ENCODE data around the gene ZNF70.
"Not testable (repeated sequence)": the region's sequence is repeated elsewhere in the genome, so short reads cannot be mapped to it uniquely, and the experiment has no call there.

Gene ZNF70

DNA sequence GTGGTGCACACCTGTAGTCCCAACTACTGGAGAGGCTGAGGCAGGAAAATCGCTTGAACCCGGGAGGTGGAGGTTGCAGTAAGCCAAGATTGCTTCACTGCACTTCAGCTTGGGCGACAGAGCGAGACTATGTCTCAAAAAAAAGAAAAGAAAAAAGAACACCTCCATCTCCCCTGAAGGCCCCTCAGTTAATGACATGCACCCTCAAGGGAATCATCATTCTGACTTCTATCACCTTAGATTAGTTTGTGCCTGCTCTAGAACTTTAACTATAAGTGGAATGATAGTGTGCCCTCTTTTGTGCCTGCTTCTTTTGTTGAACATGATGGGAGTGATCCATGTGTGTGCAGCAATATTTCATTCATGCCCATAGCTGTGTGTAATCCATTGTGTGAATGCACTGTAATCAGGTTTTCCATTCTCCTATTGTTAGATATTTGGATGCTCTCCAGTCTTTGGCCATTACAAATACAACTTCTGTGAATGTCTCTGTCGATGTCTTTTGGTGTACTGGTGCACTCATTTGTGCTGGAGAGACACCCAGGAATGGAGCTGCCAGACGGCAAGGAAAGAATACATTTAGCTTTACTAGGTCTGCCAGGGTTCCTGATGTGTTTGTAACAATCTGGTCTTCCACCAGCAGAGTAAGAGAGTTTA, 4.2 kb upstream of the ZNF70 start:
- no peak for DNase-seq

DNA sequence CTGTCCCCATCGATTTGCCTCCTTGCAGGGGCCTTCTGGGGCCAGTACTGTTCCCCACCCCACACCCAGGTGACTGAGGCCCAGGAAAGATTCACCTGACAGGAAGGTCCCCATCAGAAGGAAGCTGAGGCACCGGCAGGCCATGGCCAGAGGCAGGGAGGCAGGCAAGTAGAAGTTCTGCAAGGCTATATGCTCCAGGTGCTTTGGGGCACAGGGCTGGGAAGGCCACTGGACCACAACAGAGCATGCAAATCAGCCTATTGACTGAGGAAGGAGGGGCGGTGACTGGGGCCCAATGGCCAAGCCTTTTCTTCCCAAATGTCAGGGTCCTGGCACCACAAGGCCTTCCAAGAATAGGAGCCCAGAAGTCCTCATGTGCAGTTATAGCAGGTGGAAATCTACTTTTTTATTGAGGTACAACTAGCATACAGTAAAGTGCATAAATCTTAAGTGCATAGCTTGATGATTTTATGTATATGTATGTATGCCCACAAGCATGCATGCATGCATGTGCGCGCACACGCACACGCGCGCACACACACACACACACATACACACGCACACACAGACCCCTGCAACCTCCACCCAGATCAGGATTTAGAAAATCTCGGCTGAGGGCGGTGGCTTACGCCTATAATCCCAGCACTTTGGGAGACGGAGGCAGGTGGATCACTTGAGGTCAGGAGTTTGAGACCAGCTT, 3.5 kb upstream of the ZNF70 start, which contains the start of gene VPREB3:
VPREB3 (minus strand) TSS at position 206 of the 700 bp plus-strand sequence; CDS start at position 144, 62 bp downstream.
- DNase-seq, result no peak

DNA sequence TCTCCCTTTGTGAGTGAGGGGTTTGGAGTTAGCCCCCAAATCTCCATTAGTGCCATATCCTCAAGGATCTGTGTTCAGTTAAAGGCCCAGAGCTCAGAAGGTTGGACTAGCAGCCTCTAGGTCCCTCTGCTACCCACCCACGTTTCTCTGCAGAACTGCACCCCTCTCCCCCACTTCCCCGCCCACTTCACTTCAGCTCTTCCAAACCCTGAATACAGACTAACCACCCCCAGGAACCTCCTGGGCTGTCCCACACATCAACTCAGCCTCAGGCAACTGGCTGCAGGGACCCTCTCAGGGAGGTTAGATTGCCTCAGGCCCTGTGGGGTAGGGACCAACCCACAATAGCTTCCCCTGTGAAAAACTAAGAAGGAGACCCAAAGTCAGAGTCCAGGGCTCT, 2.5 kb upstream of the ZNF70 start:
- DNase-seq, result no peak

DNA sequence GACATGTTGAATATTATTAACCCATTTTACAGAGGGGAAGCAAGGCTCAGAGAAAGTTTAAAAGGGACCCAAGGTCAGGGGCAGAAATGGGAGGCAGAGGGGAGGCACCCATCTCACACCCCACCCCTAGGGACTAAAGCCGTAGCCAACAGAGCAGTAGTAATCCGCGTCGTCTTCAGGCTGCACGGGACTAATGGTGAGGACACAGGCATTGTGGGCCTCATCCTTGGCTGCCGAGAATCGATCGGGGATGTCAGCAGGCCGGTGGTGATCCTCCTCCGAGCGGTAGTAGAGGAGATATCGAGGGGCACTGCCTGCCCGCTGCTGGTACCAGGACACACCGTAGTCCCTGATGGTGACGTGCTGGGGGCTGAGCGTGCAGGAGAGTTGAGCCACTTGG, 1.8 kb upstream of the ZNF70 start:
- DNase-seq, result no peak

DNA sequence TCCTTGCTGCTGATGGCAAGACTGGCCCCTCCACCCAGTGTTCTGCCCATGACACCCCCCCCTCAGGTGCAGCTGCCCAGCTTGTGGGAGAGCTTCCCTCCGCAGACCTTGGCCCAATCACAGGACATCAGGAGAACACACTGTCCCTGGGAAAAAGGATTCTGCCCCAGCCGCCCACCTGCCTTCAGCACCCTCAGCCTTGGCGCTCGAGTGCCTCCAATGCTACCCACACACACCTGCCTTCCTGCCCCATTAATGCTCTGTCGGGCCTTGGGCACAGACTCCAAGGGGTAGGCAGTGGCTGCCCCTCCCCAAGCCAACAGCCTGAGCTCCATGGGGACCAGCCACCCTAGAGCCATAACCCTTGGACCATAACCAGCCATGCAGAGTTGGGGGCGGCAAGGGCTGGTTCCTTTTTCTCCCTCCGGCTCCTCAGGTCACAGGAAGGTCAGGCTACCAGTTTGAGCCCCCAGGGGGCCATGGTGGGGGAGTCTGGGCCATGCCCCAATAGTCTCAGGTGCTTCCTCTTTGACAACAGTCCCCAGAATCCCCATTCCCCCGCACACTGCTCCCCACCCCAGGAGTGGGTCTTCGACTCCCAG, 1.3 kb upstream of the ZNF70 start:
- no peak for DNase-seq

DNA sequence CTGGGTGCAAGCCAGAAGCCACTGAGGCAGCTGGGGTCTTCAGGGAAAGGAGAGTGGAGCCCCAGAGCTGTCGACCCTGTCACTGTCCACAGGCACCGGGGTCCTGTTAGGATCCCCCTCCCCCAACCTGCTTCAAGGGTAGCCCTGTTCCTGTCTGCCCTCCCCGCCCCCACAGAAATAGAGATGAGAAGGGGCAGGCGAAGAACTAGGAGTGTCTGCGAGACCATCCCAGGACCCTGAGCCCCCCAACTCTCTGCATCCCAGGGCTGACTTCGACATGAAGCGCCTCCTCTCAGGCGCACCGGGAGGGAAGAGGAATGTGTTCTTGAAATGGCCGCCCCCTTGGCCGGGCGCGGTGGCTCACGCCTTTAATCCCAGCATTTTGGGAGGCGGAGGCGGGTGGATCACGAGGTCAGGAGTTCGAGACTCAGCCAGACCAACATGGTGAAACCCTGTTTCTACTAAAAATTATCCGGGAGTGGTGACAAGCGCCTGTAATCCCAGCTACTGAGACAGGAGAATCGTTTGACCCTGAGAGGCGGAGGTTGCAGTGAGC, 607 bp upstream of the ZNF70 start:
- DNase-seq, result no peak

DNA sequence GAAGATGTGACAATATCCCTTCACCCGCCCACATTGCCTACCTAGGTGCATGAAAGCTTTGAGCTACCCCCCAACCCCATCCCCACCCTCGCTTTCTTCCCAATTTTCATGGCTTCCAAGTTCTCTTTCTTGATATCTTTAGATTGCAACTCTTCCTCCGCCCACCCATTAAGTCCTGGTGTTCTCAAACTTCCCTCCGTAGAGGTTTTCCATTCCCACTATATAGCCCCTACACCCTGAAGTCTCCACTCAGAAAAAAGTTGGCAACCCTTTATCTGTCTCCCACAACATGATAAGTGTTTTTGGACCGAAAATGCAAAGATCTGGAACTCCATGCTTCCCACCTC, 572 bp downstream of the ZNF70 start:
- DNase-seq, result no peak

DNA sequence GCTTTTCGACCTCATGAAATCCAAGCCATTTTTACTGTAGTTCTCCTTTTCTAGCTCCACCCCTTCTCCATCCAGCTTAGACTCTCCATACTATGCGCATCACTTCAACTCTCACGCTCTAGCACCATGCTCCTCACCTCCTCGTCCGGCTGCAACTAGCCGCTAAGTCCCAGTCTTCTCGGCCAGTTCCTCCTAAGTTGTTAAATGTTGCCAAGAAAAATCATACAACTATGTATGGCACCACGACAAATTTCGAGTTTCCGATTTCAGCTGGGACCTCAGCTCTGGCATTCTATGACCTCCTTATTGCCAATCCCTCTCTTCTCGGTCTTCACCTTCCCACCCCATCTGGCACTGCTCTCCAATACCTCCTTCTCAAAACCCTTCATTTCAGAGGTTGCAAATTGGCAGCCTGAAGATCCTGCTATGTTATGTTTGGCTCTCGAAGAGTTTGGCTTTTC, 1.0 kb downstream of the ZNF70 start:
- DNase-seq, result no peak

DNA sequence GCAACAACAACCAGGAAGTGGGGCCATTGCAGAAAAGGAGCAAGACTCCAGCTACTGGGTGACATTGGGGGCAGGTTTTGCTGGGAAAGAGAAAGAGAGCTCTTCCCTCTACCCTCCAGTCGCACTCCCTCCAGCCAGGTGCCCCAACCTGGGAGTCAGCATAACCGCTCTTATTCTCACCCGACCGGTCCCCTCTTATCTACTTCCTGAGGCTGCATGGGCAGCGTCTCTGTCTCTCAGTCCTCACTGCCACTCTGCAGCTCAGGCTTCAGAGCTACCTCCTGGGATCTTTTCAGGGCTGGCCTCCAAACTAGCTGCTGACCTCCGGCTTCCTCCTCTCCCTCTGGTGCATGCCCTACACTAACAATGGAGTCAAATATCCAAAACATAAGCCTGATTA, 5.1 kb downstream of the ZNF70 start:
- no peak for DNase-seq

DNA sequence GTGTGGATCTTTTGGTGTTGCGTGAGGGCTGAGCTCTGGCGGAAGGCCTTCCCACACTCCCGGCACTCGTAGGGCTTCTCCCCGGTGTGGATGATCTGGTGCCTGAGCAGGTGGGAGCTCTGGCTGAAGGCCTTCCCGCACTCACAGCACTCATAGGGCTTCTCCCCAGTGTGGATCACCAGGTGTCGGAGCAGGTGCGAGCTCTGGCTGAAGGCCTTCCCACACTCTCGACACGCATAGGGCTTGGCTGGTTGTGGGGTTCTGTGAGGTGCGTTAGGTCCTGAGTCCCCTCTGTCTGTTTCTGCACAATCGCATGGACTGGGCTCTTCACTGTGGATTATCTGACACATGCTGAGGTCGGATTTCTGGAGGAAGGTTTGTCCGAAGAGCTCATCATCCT, 6.4 kb downstream of the ZNF70 start:
- DNase-seq, result no peak

DNA sequence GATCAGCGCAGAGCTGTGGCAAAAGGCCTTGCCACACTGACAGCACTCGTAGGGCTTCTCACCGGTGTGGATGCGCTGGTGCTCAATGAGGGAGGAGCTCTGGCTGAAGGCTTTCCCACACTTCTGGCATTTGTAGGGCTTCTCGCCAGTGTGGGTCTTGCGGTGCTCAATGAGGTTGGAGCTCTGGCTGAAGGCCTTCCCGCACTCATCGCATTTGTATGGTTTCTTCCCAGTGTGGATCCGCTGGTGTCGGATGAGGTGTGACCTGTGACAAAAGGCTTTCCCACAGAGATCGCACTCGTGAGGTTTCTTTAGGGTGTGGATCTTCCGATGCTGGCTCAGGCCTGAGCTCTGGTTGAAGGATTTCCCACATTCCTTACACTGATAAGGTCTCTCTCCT, 6.9 kb downstream of the ZNF70 start:
- DNase-seq, result no peak

DNA sequence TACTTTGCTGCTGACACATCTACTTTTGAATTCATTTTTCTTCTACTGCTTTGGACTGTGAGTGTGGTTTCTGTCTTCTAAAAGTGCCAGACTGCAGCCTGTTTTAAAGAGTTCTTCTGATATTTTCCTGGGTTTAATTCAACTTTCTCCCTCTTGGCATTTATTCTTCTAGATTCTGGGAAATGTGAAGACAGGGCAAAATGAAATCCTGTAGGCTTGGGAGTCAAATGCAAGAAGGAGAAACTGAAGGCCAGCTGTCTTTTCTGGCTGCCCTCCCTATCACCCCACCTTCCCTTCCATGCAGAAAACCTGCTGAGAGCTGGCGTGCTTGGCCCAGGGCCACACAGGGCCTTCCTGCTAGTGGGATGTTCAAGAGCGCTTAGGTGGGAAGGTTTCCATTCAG, 7.6 kb downstream of the ZNF70 start:
- DNase-seq, result no peak

DNA sequence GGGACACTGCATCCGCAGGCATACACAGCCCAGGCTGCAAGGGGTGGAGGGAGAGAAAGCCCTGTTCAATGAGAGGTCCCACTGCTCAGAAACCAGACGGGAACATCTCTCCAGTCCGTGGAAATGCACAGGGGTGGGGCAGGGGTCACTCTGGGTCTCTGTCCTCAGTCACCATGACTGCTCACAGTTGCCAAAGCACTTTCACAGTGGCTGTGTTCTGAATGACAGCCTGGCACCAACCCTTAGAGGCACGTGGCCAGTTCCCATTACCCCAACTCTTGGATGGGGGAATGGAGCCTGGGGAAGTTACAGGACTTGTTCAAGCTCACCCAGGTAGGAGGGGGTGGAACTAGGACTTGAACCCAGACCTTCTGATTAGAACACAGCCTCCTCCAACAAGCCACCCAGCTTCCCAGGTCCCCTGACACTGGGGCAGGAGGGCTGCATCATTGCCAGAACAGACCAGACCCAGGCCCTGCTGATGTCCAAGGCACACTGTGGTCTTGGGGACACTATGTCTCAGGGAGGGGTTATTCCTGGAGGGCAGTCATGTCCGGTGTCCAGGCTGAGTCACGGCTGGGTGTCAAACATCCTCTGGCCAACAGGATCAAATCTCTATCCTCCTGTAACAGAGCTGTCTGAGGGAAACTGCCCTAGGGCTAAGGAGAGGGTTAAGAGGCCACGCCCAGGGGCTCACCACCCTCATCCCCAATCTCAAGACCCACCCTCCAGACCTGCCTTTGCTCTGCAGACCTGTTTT, 8.2 kb downstream of the ZNF70 start:
- DNase-seq, result no peak

DNA sequence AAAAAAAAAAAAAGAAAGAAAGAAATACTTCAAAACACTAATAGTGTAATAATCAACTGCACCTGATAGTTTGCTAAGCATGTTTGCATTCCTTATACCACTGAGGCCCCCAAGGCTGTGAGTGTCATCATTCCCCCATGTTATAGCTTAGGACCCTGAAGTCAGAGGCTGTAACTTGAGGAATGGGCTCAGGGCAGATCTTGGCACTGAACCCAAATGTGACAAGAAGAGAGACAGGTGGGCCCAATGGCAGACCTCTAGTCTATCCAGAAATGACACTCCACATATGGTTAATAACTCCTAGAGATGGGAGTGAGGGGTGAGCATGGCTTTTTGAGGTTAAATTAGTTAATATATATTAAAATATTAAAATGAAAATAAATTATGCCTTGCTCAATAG, 13.2 kb downstream of the ZNF70 start:
- DNase-seq, result no peak

DNA sequence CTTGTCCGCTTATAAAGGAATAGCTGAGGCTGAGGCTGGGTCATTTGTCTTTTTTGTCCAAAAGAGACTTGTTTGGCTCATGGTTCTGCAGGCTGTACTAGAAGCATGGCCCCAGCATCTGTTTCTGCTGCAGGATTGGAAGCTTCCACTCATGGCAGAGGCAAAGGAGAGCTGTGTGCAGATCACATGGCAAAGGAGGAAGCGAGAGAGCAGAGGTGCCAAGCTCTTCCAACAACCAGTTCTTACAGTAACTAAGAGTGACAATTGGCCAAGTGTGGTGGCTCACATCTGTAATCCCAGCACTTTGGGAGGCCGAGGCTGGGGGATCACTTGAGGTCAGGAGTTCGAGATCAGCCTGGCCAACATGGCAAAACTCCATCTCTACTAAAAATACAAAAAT, 22.8 kb downstream of the ZNF70 start:
- not testable (repeated sequence) for DNase-seq

DNA sequence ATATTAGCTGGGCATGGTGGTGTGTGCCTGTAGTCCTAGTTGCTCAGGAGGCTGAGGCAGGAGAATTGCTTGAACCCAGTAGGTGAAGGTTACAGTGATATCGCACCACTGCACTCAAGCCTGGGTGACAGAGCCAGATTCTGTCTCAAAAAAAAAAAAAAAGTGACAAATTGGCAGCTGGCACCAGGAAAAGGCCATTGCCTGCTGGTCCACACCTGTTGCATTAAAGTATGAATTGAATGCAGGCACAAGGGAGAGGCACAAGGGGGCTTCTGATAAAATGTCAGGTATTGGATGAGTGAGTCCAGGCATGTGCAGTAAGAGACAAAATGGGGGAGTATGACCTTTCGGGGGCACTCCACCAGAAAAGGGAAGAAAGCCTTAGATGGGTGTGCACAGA, 28.2 kb downstream of the ZNF70 start:
- DNase-seq, result no peak

DNA sequence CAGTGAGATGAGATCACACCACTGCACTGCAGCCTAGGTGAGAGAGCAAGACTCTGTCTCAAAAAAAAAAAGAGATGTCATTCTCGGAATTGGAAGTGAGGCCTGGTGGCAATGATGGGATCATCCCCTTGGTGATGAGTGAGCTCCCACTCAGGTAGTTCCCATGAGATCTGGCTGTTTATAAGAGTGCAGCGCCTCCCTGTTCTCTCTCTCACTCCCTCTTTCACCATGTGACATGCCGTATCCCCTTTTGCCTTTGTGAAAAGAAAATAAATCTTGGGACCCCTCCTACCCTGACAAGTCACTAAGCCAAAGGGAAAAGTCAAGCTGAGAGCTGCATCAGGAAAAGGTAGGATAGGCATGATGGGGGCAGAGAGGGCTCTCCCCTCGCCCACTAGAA, 28.8 kb downstream of the ZNF70 start:
- no peak for DNase-seq

DNA sequence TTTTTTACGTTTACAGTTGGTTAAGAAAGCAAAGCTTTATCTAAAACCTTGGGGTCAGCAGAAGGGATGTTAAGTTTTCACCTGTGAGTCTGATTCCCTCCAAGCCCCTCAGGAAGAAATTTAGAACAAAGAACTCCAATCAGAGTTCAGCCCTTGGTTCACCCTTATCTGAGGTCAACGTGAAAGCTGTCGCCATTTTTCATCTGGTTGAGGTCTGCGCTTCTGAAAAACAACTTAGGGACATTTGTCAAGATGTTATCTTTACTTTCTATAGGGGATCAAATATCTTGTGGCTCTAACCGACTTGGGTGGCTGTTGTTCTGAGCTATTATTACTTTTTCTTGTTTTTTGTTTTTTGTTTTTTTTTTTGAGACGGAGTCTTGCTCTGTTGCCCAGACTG, 30.1 kb downstream of the ZNF70 start:
- DNase-seq, result no peak

DNA sequence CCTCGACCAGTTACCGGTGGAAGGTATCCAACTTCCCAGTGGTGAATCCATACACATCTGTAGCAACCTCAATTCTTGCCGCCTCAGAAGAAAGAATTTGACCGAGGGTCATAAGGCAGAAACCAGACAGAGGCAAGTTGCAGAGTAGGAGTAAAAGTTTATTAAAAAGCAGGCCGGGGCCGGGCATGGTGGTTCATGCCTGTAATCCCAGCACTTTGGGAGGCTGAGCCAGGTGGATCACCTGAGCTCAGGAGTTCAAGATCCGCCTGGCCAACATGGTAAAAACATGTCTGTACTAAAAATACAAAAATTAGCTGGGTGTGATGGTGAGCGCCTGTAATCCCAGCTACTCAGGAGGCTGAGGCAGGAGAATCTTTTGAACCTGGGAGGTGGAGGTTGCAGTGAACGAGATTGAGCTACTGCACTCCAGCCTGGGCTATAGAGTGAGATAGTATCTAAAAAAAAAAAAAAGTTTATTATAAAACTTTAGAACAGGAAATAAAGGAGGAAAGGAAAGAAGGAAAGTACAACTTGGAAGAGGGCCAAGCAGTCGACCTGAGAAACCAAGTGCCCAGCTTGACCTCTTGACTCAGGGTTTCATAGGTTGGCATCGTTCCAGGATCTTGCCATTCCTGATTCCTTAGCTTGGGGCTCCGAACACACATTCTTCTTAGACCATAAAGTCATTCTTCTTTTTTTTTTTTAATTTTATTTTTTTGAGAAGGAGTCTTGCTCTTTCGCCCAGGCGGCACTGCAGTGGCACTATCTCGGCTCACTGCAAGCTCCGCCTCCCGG, 32.3 kb downstream of the ZNF70 start:
- no peak for DNase-seq

DNA sequence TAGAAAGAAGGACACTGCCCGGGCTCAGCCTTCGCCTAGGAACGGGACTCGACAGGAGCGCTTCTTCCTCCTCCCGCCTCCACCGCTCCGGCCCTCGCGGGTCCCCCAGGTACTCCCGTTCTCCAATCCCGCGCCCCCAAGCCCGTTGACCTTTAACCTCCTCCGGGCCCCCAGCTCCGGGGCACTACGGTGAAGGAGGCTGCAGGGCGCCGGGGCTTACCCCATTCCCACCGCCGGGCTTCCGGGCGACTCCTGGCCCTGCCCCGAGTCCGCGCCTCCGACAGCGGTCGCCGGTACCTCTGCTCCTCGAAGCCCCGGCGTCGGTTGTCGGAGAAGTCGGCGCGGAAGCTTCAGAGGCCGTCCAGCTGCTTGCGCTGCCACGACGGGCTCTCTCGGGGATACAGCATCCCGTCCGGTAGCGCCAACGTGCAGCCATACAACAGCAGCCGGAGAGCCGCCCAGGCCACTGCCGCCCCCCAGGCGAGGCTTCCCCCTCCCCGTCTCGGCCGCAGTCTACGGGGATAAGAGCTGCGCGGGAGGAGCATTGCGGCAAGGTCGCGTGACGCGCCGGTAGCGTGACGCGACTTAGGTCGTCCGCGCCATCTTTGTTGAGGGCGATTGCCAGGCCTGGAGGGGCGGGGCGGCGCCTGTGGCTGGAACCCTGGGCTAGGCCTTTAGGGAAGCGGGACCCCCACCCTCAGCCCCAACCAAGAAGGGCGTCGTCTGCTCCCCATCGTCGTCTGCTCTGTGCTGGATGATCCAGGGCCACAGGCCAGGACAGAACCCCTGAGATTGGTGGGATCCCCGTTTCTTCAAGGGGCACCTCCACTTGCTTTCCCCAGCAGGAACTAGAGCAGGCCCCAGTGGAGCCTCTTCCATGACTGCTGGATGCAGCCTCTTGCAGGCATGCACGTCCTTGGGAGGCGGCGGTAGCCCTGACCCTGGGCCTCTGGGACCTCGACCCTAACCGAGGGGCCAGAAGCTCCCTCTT, 33.8 kb downstream of the ZNF70 start:
- peak; percentile 83 to 85 for DNase-seq

DNA sequence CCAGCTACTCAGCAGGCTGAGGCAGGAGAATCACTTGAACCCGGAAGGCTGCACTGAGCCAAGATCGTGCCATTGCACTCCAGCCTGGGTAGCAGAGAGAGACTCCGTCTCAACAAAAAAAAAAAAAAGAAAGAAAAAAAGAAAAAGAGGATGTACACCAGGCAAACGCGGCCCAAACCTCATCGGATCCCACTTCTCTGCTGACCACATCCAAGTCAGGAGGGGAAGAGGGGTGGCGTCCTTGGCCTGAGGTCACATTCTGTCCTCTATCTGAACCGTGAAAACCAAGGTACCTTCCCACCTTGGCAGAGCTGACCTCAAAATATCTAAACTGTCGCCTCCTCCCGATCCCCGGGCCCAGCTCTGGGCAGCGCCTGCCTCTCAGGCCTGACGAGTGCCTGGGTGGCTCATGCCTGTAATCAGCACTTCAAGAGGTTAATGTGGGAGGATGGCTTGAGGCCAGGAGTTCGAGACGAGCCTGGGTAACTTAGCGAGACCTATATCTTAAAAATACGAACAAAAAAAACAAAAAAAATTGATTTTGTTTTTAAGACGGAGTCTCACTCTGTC, 35.0 kb downstream of the ZNF70 start:
- DNase-seq, result no peak

Data from stimulated activated CD4-positive, alpha-beta T cell treated with anti-CD3 and anti-CD28 coated beads, Interleukin-2, amount 100 ng/mL, for 24 hours (primary cell).